HG03060 (cell line): ENCODE results near the gene IL22RA2.
"Not testable (repeated sequence)": the region's sequence is repeated elsewhere in the genome, so short reads cannot be mapped to it uniquely, and the experiment has no call there.

ENCODE experiments used
- ATAC-seq: cut with Tn5 transposase; IDR thresholded peaks from one replicate; pipeline ENCODE4 v1.9.1; 2021; ENCODE audit warnings: low read depth, moderate number of reproducible peaks; ENCODE audit not compliant: unreplicated experiment

IL22RA2 gene, protein sequence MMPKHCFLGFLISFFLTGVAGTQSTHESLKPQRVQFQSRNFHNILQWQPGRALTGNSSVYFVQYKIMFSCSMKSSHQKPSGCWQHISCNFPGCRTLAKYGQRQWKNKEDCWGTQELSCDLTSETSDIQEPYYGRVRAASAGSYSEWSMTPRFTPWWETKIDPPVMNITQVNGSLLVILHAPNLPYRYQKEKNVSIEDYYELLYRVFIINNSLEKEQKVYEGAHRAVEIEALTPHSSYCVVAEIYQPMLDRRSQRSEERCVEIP

DNA sequence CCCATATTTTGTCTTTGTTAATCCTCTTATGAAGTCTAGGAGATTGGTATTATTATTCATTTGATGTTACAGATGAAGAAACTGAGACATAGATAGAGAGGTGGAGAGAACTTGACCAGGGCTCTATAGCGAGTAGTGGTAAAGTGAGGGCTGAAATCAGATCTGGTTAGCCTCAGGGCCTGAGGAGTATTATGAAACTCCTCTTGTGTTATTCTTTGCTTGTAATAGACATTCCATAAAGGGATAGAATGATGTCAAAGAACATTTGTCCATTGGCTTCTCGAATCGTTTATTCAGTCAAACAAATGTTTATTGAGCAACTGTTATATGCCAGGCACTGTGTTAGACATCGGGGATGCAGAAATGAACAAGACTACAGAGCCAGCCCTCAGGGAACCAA, at the start of gene IL22RA2:
Gene IL22RA2, minus strand, starts transcription at position 144 of the 400 bp plus-strand sequence. CDS start 11,895 bp downstream, outside the sequence.
- ATAC-seq = no peak

DNA sequence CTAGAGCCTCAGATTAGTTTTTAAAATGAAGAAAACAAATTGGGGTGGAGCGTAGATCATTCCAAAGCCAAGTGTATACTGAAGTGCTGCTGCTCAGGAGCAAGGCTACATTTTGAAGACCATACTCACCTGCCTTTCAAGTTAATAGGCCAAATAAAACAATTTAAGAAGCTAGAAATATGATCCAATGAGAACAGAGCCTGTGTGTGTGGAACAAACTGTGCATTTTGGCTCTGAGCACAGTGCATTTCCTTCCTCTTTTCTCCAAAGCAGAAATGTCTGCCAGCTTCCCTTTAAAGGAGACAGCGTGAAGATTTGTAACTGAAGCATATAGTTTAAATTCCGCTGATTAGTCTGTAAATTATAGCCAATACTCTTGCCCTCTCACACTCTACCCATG, 48.9 kb upstream of the IL22RA2 start:
- ATAC-seq = no peak

DNA sequence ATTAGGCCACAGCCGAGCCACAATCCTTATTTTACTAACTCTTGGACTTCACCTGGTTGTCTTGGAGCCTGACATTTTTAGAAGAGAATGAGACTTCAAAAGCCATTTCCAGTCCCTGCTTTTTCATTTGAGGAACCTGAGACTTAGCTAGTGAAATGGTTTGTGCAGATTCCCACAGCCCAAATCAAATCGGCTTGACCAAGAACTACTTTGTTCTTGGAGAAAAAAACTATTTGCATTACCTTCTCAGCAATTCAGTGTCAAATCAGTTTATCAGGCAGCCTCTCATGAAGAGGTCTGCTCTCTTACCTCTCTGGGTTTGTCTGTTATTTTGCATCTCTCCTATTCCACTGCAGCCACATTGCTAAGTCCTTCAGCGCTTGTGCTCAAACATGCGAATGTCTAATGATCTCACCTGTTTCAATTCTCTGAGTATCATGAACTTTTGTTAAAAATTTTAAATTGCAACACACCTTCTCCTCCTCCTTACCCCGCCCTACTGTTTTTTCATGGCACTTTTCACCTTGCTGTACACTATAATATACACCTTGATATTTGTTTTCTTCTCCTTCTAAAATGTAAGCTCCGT, 46.3 kb upstream of the IL22RA2 start:
- ATAC-seq = no peak

DNA sequence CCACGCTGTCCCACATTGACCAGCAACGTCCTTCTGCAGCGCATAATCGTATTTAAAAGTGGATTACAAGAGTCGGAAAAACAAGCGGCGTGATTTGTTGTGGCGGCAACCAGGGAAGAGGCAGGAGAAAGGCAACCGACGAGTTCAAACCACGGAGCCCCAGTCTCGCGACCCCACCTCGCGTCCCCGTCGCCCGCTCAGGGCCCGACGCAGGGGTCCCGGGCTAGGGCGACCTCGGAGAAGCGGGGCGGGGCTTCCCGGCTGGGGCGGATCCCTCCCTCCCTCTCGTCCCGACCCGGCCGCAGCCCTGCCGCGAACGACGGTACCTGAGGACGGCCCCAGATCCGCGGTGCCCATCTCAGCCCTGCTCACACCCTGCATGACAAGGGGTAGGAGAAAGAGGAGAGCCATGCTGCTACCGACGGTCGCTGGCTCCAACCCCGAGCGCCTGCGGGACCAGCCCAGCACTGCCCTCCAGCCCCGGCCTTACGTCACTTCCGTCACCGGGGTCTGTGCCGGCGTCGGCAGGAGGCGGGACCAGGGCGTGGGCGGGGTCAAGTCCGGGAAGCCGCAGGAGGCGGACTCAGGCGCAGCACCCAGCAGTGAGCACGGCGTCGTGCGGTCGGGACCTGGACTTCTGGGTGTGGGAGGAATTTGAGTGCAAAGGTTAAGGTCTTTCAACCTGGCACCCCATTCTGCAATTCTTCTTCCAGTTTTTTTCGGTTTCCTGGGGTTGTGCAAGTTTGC, 45.6 kb upstream of the IL22RA2 start, which contains the start of gene IFNGR1:
Gene IFNGR1, minus strand, starts transcription at position 469 of the 747 bp plus-strand sequence. Its CDS starts 58 bp downstream, at position 411.
- ATAC-seq = peak; percentile 56

DNA sequence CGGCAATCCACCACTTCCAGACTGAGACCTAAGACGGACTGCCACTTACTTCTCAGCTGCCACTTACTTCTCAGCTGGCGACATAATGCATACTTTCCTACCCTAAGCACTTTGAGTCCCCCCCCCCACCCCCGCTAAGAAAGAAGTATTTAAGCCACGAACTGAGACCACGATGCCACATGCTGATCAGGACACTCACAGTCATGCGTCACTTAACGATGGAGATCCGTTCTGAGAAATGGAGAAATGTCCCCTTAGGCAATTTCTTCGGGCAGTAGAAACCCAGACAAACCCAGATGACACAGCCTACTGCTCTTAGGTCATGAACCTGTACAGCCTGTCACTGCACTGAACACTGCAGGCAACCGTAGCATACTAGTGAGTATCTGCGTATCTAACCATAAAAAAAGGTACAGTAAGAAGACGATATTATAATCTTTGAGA, 45.1 kb upstream of the IL22RA2 start:
- no peak for ATAC-seq

DNA sequence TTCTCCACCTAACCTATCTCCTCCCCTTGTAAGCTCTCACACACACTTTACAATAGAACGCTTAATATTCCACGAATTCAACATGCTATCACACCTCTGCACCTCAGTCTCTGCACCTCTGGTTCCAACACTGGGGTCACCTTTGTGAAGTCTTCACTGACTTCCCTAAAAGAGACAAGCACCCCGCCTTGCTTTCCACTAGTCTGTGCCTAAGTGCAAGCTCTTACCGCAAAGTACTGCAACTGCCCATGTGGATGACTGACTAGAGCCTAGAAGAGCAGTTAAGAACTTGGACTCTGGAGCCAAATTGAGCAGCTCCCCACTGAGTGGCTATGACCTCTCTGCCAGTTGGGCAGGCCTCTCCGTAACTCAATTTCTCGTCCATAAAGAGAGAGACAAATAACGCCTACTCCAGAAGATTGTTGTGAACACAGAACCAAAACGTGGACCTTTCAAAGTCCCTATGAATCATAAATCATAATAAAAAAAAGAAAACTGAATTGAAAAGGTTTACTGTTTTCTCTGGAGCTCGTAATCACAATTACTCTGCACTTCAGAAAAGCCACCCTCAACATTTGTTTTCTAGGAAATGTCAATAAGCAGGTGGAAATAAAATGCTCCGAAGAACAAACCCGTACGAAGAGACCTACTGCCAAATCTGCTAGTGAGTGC, 44.5 kb upstream of the IL22RA2 start:
- no peak for ATAC-seq

DNA sequence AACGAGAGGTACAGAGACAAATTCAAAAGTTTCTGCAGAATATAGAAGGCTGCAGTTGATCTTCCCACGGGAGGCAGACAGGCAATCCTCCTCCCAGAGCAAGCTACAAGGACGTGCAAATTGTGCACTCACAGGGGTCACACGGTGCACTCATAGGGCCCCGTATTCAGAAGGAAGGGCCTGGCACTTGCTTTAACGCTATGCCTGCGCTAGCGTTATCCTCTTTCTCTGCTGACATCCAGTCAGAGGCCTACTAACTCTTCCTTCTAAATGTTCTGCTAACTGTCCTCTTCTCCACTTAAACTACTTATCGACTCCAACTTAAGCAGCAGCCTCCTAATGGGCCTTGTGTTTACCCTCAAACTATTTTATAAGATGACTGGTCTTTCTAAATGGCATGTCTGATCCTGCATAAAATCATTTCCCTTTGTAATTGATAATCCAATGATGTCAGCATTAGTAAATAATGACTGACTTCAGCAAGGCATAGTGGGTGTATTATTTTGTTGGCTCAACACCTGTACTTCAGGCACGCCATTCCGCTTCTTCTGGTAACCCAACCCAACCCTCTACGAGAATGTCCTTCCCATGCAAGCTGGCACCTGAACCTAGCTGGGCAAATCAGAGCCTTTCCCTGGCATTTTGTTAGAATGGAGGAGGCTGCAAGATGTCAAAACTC, 43.6 kb upstream of the IL22RA2 start:
- ATAC-seq = no peak

DNA sequence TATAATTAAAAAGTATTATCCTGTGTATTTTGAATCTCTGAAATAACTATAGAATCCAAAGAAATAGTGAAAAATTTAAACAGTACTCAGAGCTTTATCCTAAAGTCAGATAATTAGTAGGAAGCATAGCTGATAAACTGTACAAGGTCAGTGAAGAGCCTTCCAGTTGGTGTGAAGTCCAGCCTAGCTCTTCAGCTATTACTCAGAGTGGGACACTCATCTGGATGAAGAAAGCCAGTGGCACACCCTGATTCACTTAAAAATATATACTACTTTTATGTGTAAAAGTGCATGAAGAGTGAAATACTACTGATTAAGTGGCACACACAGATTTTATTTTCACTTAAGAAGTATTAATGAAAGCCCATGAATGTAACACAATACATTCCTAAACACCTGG, 42.7 kb upstream of the IL22RA2 start:
- ATAC-seq = no peak

DNA sequence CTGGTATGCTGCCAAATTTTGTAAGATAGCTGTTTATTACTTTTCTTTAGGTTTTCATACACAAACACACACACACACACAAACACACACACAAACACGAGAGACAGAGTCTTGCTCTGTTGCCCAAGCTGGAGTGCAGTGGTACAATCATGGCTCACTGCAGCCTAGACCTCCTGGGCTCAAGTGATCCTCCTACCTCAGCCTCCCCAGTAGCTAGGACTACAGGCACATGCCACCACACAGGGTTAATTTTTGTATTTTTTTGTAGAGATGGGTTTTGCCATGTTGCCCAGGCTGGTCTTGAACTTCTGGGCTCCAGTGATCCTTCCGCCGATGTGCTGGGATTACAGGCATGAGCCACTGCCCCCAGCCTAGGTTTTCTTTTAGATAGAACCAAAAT, 42.2 kb upstream of the IL22RA2 start:
- ATAC-seq = not testable (repeated sequence)

DNA sequence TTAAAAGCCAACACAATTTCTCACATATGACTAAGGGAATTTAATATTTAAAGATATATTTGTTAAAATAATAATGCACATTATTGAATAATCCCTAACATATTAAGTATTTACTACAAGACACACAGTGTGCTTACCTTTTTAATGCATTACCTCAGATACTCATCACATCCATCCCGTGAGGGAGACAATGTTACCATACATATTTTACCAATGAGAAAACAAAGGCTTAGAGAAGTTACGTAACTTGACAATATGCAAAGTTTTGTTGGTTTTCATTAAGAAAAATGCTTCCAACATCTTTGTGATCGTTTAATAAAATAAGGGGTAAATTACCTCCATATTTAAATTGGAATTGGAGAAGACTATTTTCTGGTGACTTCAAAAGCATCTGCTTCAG, 41.5 kb upstream of the IL22RA2 start:
- no peak for ATAC-seq

DNA sequence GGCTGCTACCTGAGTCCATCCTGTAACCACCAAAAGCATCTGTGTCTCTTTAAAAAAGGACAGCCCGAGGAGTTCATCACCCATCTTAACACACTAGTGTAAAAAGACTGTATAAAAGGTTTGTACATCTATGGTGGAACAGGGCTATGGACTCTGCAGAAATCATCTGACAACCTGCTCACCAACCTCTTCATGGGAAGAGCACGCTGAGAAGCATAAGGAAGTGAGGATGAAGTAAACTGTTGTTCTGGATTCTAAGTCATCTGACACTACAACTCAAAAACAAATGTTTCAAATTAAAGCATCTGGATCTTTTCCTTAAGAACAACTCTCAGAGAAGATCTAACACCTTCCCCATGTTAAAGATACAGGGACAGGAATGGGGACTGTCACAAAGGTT, 40.4 kb upstream of the IL22RA2 start:
- ATAC-seq = no peak

DNA sequence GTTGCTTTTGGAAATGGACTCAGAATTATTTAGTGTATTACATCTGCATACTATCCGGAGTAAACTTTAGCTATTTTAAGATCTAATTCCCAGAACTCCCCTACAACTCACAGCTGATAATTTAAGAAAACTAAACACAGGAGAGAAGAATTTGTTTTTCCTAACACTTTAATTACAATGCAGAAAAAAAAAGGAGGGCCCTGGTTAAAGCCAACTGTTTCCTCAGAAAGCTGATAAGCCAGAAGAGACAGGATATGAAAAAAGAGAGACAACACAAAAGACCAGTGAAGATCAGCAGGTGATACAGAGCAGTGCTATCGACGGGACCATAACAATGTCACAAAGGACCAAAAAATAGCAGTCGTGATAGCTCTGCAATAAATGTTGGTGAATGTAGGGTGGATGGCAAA, 39.9 kb upstream of the IL22RA2 start:
- ATAC-seq = no peak

DNA sequence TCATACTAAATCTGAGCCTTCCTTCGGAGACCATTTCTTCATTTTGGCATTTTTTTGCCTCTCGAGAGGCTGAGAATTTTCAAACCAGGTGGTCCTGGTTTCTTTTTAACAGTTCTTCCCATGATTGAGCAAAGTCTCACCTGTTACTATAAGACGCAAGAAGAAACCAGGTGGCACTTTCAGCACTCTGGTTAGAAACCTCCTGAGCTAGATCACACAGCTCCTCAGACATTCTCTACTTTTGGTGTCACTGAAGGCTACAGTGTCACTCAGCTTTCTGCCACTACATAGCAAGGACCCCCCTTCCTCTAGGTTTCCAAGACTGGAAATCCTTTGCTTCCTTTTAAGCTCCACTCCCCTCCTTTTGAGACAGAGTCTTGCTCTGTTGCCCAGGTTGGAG, 38.5 kb upstream of the IL22RA2 start:
- no peak for ATAC-seq

DNA sequence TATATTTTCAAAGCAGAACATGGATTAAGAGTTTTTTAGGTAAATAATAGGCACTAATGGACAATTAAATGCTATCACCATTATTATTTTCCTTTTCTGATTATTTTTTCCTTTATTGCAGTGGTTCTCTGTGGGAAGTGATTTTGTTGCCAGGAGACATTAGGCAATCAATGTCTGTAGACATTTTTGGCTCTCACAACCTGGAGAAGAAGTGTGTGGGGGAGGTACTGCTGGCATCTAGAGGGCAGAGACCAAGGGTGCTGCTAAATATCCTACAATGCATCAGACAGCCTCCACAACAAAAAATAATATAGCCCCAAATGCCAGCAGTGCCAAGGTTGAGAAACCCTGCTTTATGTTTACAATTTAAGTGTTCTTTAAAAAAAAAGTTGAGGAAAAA, 37.5 kb upstream of the IL22RA2 start:
- ATAC-seq = no peak

DNA sequence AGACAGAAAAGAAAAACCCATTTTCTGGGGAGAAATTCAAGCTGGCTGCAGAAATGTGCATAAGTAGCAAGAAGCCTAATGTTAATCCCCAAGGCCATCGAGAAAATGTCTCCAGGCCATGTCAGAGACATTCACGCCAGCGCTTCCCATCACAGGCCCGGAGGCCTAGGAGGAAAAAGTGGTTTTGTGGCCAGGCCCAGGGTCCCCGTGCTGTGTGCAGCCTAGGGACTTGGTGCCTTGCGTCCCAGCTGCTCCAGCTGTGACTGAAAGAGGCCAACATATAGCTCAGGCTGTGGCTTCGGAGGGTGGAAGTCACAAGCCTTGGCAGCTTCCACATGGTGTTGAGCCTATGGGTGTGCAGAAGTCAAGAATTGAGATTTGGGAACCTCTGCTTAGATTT, 34.8 kb upstream of the IL22RA2 start:
- ATAC-seq = no peak

DNA sequence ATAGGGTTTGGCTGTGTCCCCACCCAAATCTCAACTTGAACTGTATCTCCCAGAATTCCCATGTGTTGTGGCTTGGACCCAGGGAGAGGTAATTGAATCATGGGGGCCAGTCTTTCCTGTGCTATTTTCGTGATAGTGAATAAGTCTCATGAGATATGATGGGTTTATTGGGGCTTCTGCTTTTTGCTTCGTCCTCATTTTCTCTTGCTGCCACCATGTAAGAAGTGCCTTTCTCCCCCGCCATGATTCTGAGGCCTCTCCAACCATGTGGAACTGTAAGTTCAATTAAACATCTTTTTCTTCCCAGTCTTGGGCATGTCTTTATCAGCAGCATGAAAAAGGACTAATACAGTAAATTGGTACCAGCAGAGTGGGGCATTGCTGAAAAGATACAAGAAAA, 34.0 kb upstream of the IL22RA2 start:
- ATAC-seq = not testable (repeated sequence)

DNA sequence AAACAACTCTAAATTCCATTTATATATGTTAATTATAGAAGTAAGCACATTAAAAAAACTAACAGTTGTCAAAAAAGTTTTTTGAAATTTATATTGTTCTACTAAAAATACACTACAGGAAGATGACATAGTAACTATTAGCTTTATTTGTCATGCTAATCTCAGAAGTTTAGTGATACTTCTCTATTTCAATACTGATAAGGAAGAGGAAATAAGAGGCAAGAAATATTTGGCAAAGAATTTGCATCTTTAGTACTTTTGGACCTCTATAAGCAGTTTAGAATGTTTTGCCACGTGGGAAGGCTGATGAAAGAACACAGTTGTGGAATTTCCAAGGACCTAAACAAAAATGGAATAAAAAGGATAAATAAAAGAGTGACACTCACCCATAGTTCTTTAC, 33.1 kb upstream of the IL22RA2 start:
- no peak for ATAC-seq

DNA sequence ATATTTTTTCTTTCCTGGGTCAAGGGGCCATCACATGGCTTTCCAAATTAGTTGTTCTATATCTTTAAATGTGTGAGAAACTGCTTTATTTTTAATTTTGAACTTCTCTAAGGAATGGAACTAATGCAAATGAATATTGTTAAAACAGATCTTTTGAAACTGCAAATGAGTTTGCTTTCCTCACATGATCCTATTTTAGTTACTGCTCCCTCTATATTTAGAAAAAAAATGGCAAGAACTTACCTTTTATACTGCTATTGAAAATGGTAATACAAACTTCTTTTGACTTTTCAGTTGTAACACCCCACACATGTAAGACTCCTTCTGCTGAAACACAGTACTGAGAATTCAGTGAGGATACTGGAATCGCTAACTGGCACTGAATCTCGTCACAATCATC, 29.8 kb upstream of the IL22RA2 start:
- ATAC-seq = no peak

DNA sequence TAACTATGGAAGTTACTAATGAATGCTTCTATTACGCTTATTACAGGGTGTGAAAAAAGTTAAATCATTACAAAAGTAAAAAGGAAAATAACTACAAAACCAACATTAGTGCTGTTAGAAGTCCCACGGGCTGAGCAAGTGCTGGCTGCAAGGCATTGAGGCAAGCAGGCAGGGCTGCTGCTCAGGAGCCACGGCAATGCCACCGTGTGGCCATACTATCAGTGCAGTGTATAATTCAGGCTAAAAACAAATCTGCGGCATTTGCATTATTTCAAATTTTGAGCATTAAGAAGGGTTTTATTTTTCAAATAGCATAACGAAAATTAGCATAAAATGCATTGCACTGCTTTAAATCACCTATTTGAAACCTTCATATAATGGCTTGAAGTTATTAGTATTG, 28.6 kb upstream of the IL22RA2 start:
- no peak for ATAC-seq

DNA sequence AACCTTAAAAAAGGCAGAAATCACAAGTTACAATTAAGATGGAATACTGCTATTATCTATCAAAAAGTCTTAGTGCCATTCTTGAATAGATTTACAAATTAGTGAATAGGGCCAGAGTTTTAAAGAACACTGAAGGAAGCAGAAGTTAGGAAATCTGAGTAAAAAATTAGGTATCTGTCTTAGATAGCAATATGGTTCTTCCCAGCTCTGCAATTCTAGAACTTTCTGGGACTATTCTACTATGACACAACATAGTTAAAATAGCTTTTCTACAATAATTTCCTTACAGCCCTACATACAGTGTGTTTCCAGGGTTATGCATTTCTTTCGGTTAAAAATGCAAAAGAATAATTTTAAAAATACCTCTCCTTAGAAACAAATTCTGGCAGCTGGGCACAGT, 27.6 kb upstream of the IL22RA2 start:
- ATAC-seq = no peak

DNA sequence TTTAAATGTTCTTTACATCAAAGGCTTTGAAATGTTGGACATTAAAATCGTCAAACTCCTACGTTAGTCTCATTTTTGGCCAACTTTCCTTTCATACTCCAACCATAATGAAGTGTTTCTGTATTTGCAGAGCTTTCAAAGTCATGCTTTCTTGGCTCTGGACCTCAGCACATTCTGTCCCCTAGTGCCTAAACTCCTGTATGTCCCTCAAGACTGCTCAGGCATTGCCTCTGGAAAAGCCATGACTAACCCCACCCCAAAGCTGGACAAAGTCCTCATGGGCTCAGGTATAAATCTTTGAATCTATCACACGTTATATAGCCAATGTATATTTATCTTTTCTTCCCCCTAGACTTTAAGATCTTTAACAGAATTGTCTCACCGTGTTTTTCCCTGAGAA, 26.8 kb upstream of the IL22RA2 start:
- no peak for ATAC-seq
